HG02981 (cell line): ENCODE measurements around the gene THSD4.

Source experiments
- ATAC-seq: cut with Tn5 transposase; IDR thresholded peaks from one replicate; pipeline ENCODE4 v1.9.1; 2021; ENCODE audit warnings: mild to moderate bottlenecking, moderate library complexity; ENCODE audit not compliant: unreplicated experiment

THSD4 gene

GRCh38 chr15:71634820-71635560 lies 519.7 kb downstream of the THSD4 start:
- ATAC-seq, result no peak

- ATAC-seq, result no peak
These were observed 520.5 kb downstream of the THSD4 start for GRCh38 chr15:71635735-71636134.

- no peak for ATAC-seq
These were observed 523.6 kb downstream of the THSD4 start for GRCh38 chr15:71638876-71639275.

- ATAC-seq, result no peak
These were observed 524.2 kb downstream of the THSD4 start for GRCh38 chr15:71639471-71639870.

- no peak for ATAC-seq
These were observed 528.6 kb downstream of the THSD4 start for GRCh38 chr15:71643918-71644317.

GRCh38 chr15:71646767-71647486 lies 531.7 kb downstream of the THSD4 start:
- ATAC-seq, result no peak

- ATAC-seq, result no peak
These were observed 532.2 kb downstream of the THSD4 start for GRCh38 chr15:71647487-71647808.

GRCh38 chr15:71648095-71648494 lies 532.8 kb downstream of the THSD4 start:
- ATAC-seq, result no peak

- ATAC-seq, result no peak
These were observed 534.6 kb downstream of the THSD4 start for GRCh38 chr15:71649894-71650293.

GRCh38 chr15:71650603-71651002 lies 535.3 kb downstream of the THSD4 start:
- ATAC-seq, result no peak

GRCh38 chr15:71651750-71652186 lies 536.5 kb downstream of the THSD4 start:
- ATAC-seq, result no peak

GRCh38 chr15:71654042-71654719 lies 538.9 kb downstream of the THSD4 start:
- no peak for ATAC-seq

GRCh38 chr15:71654720-71655174 lies 539.5 kb downstream of the THSD4 start:
- no peak for ATAC-seq

GRCh38 chr15:71656425-71656824 lies 541.2 kb downstream of the THSD4 start:
- no peak for ATAC-seq

- ATAC-seq, result no peak
These were observed 541.9 kb downstream of the THSD4 start for GRCh38 chr15:71657141-71657540.

- no peak for ATAC-seq
These were observed 542.8 kb downstream of the THSD4 start for GRCh38 chr15:71658036-71658435.

- no peak for ATAC-seq
These were observed 543.8 kb downstream of the THSD4 start for GRCh38 chr15:71658827-71659729.

GRCh38 chr15:71659730-71660067 lies 544.4 kb downstream of the THSD4 start:
- no peak for ATAC-seq

- no peak for ATAC-seq
These were observed 545.2 kb downstream of the THSD4 start for GRCh38 chr15:71660501-71660900.

GRCh38 chr15:71662306-71662705 lies 547.0 kb downstream of the THSD4 start:
- ATAC-seq, result no peak

- ATAC-seq, result no peak
These were observed 549.4 kb downstream of the THSD4 start for GRCh38 chr15:71664622-71665021.
